Cardiac fibroblast (primary cell): Measurements from ENCODE around the gene MCF2L2.

Experiments
- DNase-seq, 2 donors: peaks; one replicate each; pipeline versions ENCODE4 v3.0.0 to v3.0.0-alpha.2; 2010; ENCODE audit warnings: low read depth in 2 of 2
- H3K4me3 ChIP-seq, 2 donors: replicated peaks in 1 of 2; 1 replicate in 1 of 2; 2 replicates in 1 of 2; pipeline ENCODE4 v1.5.1; 2011; ENCODE audit warnings: low read depth in 2 of 2, low read length in 2 of 2, mild to moderate bottlenecking in 2 of 2, moderate library complexity in 1 of 2
- TF ChIP-seq, protein P1 (sequence below): IDR thresholded peaks from one replicate; pipeline ENCODE4 v1.5.1; 2011; ENCODE audit warnings: low read depth, mild to moderate bottlenecking, low read length, inconsistent platforms

The MCF2L2 gene

DNA sequence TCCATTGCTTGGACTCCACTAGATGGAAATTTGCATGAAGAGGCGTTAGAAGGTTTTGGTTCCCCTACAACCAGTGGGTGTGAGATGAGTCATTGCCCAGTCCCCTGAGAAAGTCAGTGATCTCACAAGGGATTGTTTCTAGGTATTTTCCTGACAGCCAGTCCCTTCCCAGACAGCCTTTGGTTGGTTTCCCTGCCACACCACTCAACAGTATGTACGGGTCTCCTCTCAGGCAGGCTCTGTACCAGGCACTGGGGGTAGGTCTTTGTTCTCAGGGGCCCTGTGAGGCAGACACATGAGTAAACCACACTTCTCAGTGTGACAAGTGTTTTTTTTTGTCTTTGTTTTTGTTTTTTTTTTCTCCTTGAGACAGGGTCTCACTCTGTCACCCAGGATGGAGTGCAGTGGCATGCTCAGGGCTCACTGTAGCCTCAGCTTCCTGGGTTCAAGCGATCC is 269.8 kb downstream of the MCF2L2 start:
- peak; percentile 34 to 86 for DNase-seq
- H3K4me3 ChIP-seq, result no peak overlapping the region
- TF ChIP-seq, protein P1, sequence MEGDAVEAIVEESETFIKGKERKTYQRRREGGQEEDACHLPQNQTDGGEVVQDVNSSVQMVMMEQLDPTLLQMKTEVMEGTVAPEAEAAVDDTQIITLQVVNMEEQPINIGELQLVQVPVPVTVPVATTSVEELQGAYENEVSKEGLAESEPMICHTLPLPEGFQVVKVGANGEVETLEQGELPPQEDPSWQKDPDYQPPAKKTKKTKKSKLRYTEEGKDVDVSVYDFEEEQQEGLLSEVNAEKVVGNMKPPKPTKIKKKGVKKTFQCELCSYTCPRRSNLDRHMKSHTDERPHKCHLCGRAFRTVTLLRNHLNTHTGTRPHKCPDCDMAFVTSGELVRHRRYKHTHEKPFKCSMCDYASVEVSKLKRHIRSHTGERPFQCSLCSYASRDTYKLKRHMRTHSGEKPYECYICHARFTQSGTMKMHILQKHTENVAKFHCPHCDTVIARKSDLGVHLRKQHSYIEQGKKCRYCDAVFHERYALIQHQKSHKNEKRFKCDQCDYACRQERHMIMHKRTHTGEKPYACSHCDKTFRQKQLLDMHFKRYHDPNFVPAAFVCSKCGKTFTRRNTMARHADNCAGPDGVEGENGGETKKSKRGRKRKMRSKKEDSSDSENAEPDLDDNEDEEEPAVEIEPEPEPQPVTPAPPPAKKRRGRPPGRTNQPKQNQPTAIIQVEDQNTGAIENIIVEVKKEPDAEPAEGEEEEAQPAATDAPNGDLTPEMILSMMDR, result no peak

DNA sequence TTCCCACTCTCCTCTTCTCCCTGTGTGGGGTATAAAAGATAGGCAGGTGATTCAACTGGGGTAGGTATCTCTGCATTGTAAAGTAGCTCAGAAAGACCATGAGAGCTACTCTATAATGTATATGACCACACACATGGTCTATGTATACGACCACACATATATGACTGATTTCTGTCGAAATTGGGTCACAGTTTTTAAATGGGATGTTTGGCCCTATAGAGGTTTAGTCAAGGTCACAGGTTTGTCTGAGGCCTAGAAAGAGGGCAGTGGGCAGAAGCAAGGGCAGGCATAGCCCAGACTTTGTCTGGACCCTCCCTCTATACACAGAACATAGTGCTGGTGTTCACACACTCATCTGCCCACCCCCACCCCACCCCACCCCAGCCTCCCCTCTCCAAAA is 270.3 kb downstream of the MCF2L2 start:
- H3K4me3 ChIP-seq, result no peak overlapping the region
- TF ChIP-seq, protein P1, result no peak
- DNase-seq, result no peak

DNA sequence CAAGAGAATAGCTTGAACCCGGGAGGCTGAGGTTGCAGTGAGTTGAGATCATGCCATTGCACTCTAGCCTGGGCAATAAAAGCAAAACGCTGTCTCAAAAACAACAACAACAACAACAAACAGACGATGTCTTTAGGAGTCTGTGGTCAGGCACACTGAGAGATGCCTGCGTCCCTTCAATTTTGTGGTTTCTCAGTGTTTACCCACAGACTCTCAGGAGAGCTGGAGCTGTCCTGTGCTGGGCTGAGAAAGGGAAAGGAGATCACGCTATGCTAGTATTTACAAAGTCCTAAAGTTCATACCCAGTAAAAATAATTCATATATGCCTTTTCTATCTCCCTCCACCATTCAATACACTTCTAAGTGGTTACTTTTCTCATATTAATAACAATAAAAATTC is 272.2 kb downstream of the MCF2L2 start:
- no peak for DNase-seq
- TF ChIP-seq, protein P1, result no peak
- no peak overlapping the region for H3K4me3 ChIP-seq

DNA sequence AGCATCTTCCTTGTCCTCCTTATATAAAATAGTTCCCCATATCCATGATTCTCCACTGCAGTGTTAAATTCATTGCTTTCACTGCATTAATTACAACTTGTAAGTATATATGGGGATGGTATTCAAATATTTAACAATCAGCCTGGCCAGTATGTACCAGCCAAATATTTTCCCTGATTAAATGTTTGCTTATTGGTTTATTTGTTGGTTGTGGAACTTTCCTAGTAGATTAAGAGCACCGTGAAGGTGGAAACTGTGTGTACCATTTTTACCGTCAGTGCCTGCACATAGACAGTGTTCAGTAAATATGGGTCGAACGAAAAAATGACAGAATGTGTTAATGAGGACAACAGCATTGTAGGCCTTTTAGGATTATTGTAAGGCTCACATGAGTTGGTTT is 272.9 kb downstream of the MCF2L2 start:
- TF ChIP-seq, protein P1, result no peak
- no peak overlapping the region for H3K4me3 ChIP-seq
- DNase-seq, result no peak

DNA sequence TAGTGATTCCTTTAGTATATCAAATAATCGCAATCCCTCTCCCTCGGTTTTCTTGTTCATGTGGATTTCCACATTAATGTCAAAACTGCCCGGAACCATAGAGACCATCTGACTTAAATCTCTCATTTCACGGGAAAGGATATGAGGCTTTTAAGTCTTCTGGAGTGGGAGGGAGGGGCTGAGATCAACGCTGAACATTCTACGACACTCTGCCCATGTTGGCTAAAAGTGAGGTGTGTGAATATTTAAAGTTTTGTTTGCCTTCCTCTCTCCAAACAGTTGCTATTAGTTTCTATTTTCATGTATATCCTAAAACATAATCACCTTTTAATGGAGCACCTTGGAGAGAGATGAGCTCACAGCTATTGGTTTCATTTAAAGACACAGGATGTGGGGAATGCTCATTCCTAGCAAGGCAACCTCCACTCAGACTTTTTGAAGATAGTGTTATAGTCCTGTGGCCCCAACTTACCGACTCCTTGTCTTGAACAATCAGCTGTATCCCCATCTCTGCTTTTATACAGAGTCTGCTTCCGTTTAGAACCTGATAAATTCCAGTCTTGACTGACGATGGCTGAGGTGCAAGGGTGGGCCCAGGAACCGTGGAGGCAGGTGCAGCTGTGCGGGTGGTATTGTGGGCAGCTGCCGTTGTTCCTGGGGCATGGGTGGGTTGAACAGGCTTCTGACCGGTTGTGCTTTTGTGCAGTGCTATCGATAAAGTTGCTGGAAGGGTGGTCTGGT is 275.0 kb downstream of the MCF2L2 start:
- TF ChIP-seq, protein P1, result no peak
- DNase-seq, result no peak

DNA sequence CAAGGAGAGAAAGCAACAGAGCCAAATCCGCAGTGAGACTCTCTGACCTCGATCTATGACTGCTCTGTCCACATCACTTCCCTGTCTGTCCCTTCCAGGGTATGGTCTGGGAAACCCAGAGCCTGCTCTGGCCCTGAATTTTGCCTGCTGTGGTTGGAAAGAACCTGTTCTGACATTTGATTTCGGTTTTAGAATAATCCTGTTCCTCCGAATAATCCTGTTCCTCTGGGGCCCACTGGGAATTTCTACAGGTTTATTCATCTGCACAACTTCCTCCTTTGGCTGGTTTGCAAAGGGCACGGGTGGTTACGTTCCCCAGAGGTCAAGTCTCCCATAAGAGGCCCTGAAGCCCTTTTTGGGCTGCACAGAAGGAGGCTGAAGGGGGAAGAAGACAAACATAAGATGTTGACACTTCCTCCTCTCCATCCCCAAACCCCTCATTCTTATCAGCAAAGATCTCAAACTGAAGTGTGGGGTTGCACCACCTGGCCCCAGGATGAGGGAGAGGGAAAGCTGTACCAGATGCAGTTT is 276.5 kb downstream of the MCF2L2 start:
- no peak overlapping the region for H3K4me3 ChIP-seq
- TF ChIP-seq, protein P1, result no peak
- DNase-seq, result no peak

More for the DNA sequence above, 275.0 kb downstream of the MCF2L2 start:
- H3K4me3 ChIP-seq, result no peak overlapping the region
